ENCODE data around the gene TSPOAP1.

TSPOAP1 gene

DNA sequence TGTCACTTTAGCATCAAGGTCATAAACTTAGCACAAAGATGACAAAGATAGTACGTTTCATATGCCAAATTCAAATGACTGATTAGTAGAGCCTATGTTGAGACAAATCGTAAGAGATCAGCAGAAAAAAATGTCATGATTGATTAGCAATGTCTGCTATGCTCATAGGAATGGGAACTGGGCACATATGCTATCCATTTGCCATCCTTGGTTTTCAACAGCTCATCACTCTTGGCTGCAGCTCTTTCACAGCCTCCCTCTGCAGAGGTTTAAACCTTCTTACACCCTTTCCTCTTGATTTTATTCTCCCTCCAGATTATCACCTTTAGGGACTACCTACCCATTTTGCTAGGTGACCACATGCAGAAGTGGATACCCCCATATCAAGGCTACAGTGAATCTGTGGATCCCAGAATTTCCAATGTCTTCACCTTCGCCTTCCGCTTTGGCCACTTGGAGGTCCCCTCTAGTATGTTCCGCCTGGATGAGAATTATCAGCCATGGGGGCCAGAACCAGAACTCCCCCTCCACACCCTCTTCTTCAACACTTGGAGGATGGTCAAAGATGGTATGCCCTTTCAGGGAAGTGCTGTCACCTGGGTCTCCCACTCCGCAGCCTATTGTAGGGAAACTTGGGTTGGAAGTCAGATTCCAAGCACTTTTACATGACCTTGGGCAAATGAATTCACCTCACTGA, 64.0 kb downstream of the TSPOAP1 start:
- no peak for DNase-seq (ENCODE audit: low read depth in 2 of 2, low spot score in 1 of 2)

DNA sequence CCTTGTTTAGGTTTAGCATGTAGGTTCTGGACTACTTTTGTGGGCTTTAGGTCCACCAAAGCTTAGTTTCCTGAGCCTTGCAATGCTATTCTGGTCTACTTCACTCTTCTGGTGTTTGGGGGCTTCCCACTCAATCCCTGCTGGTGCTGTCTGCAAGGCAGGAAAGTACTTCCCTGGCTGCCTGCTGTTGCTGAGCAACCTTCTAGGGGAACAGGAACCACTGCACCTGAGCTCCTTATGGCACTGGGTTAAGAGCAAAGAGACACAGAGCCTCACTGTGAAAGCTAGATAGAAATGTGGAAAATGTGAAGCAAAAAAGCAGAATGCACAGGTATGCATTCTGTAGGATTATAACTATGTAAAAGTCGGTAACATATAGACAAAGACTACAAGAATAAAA, 64.8 kb downstream of the TSPOAP1 start:
- DNase-seq (ENCODE audit: low read depth in 2 of 2, low spot score in 1 of 2): no peak

DNA sequence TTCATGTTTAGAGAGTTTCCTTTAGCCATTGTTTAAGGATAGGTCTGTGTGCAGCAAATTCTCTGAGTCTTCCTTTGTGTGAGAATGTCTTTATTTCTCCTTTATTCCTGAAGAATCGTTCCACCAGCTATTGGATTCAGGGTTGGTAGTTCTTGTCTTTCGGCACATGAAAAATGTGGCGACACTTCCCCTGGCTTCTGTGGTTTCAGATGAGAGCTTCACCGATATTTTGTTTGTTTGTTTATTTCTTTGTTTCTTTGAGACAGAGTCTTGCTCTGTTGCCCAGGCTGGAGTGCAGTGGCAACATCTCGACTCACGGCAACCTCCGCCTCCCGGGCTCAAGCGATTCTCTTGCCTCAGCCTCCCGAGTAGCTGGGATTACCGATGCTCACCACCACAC, 66.4 kb downstream of the TSPOAP1 start:
- no peak for DNase-seq (ENCODE audit: low read depth in 2 of 2, low spot score in 1 of 2)

DNA sequence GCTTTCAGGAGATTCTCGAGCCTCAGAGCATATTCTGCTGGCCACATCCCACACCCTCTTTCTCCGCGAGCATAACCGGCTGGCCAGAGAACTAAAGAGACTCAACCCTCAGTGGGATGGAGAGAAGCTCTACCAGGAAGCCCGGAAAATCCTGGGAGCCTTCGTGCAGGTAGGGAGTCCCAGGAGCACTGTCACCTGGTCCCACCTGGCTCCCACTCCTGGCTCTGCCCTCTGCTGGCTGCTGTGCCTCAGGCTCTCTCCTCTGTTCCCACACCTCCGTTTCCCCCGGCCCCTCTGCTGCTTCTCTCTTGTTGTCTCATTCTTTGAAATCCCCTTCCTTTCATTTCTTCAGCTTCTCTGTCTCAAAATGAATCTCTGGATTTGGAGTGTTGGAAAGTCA, 73.8 kb downstream of the TSPOAP1 start:
- no peak for DNase-seq (ENCODE audit: low read depth in 2 of 2, low spot score in 1 of 2)

DNA sequence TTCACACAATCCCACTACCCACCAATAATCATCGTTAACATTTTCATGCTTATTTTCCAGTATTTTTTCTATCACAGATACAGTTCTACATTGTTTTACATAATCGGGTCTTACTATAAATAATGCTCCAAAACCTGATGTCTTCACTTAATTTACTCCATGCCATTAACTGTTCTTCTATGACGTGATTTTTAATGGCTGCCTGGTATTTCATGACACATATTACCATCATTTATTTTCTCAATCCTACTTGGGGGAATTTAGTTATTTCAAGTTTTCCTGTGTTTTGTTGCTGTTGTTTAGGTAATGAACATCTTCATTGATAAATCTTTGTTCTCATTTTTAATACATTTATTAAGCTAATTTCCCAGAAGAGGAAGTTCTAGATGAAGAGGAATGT, 75.5 kb downstream of the TSPOAP1 start:
- DNase-seq (ENCODE audit: low read depth in 2 of 2, low spot score in 1 of 2): no peak

DNA sequence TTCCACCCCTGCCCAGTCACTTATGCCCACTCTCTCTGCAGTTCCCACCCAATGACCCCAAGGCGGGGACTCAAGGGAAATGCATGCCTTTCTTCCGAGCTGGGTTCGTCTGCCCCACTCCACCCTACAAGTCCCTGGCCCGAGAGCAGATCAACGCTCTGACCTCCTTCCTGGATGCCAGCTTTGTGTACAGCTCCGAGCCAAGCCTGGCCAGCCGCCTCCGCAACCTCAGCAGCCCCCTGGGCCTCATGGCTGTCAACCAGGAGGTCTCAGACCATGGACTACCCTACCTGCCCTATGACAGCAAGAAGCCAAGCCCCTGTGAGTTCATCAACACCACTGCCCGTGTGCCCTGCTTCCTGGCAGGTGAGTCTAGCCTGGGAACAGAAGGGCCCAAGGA, 76.5 kb downstream of the TSPOAP1 start:
- no peak for DNase-seq (ENCODE audit: low read depth in 2 of 2, low spot score in 1 of 2)
